SK-N-SH (cell line): ENCODE results near the gene TUBA4A.

Source experiments
- FOXJ3 ChIP-seq: sonication (generic); formaldehyde crosslinking; IDR thresholded peaks from 2 replicates; pipeline ENCODE4 v1.5.1; 2020; ENCODE audit warnings: mild to moderate bottlenecking, missing genetic modification reagents
- FOXM1 ChIP-seq: IDR thresholded peaks from 2 replicates; pipeline ENCODE4 v1.4.0; 2012; ENCODE audit warnings: low read depth, mild to moderate bottlenecking
- JUND ChIP-seq: IDR thresholded peaks from 2 replicates; pipeline ENCODE4 v1.4.0; 2012
- POLR2AphosphoS5 ChIP-seq: IDR thresholded peaks from 2 replicates; pipeline ENCODE4 v1.6.1; 2012; ENCODE audit warnings: low read depth, low read length
- RXRA ChIP-seq: IDR thresholded peaks from 2 replicates; pipeline ENCODE4 v1.4.0; 2012; ENCODE audit warnings: low read depth, mild to moderate bottlenecking, borderline replicate concordance
- TF ChIP-seq, protein P1 (sequence below): fragments of 200-600 bp; sonication (generic); IDR thresholded peaks from 2 replicates; pipeline ENCODE4 v1.6.1; 2017; ENCODE audit warnings: antibody characterized with exemption, mild to moderate bottlenecking, moderate library complexity

DNA sequence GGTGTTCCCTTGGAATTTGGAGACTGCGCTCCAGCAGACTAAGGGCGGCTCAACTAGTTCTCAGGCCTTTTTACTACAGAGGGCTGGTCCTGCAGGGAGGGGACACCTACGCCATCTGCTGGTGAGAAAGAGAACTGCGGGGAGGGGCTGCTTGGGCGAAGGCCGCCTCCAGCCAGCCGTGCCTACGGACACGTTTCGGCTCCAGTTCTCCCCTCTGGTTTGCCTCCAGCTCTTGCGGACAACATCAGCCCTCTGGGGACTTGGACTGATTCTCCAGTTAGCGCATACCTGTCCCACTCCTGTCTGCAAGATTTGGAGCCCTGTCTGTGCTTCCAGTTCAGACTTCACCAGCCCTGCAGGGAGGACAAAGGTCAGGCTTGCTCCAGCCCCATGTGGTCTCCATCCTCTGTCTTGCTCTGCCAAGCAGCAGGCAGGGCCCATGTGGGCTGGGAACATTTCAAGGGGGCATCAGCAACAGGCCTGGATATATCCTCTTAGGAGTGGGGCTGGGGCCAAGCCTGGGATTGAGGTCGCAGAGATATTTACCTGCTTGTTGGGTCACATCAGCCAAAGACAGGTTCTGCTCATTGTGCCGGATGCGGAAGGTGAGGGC, 45.1 kb upstream of the TUBA4A start:
- no peak for TF ChIP-seq RXRA
- TF ChIP-seq, protein P1, sequence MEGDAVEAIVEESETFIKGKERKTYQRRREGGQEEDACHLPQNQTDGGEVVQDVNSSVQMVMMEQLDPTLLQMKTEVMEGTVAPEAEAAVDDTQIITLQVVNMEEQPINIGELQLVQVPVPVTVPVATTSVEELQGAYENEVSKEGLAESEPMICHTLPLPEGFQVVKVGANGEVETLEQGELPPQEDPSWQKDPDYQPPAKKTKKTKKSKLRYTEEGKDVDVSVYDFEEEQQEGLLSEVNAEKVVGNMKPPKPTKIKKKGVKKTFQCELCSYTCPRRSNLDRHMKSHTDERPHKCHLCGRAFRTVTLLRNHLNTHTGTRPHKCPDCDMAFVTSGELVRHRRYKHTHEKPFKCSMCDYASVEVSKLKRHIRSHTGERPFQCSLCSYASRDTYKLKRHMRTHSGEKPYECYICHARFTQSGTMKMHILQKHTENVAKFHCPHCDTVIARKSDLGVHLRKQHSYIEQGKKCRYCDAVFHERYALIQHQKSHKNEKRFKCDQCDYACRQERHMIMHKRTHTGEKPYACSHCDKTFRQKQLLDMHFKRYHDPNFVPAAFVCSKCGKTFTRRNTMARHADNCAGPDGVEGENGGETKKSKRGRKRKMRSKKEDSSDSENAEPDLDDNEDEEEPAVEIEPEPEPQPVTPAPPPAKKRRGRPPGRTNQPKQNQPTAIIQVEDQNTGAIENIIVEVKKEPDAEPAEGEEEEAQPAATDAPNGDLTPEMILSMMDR, result peak; percentile 92
- no peak for TF ChIP-seq POLR2AphosphoS5
- TF ChIP-seq FOXJ3 (CRISPR knock-in tag), result no peak
- no peak for TF ChIP-seq JUND
- TF ChIP-seq FOXM1, result no peak
